SU-DHL-6 (cell line): Measurements from ENCODE around the gene AQP9.

Source experiments
- H2AFZ ChIP-seq: fragments of 200-600 bp; sonication (generic); 2 replicates; pipeline ENCODE4 v1.6.1; 2014; ENCODE audit warnings: low read depth, mild to moderate bottlenecking, moderate library complexity, mixed read lengths, antibody characterized with exemption, low read length; ENCODE audit not compliant: severe bottlenecking
- H3F3A ChIP-seq: fragments of 200-600 bp; shearing (Covaris generic); 2 replicates; pipeline ENCODE4 v1.6.0; 2016; ENCODE audit warnings: antibody characterized with exemption, mild to moderate bottlenecking; ENCODE audit not compliant: insufficient read depth
- H3K27ac ChIP-seq: fragments of 200-600 bp; sonication (generic); 2 replicates; pipeline ENCODE4 v1.5.1; 2016; ENCODE audit warnings: low read depth, mild to moderate bottlenecking, low read length, moderate library complexity, mixed read lengths
- H3K27me3 ChIP-seq: fragments of 200-600 bp; sonication (generic), shearing (Covaris generic); 2 replicates; pipeline ENCODE4 v1.6.0; 2014; ENCODE audit warnings: mild to moderate bottlenecking, low read length
- H3K36me3 ChIP-seq: fragments of 200-600 bp; sonication (generic); 2 replicates; pipeline ENCODE4 v1.6.1; 2014; ENCODE audit warnings: mild to moderate bottlenecking, low read length, mixed read lengths
- H3K4me2 ChIP-seq: fragments of 300-600, 200-600 bp; shearing (Covaris generic), sonication (generic); 2 replicates; pipeline ENCODE4 v1.6.0; 2014; ENCODE audit warnings: low read length, low read depth, mild to moderate bottlenecking; ENCODE audit not compliant: poor library complexity, severe bottlenecking
- H3K4me3 ChIP-seq: fragments of 200-600 bp; sonication (generic); 2 replicates; pipeline ENCODE4 v1.5.1; 2014; ENCODE audit warnings: antibody characterized with exemption, low read length, mild to moderate bottlenecking, mixed read lengths; ENCODE audit not compliant: insufficient read depth, poor library complexity, severe bottlenecking
- H3K79me2 ChIP-seq: fragments of 200-600 bp; sonication (generic); 2 replicates; pipeline ENCODE4 v1.6.1; 2014; ENCODE audit warnings: mild to moderate bottlenecking, low read length, moderate library complexity; ENCODE audit not compliant: insufficient read depth
- H3K9ac ChIP-seq: fragments of 200-600 bp; sonication (generic); 2 replicates; pipeline ENCODE4 v1.7.0; 2014; ENCODE audit warnings: mild to moderate bottlenecking, low read length
- H3K9me2 ChIP-seq: fragments of 200-600 bp; sonication (generic); replicated peaks from 2 replicates; pipeline ENCODE4 v1.6.1; 2014; ENCODE audit warnings: low read length; ENCODE audit not compliant: insufficient read depth
- H3K9me3 ChIP-seq: fragments of 200-600 bp; sonication (generic); 2 replicates; pipeline ENCODE4 v1.6.1; 2014; ENCODE audit warnings: low read length, mixed read lengths; ENCODE audit not compliant: insufficient read depth
- H4K20me1 ChIP-seq: fragments of 200-600 bp; sonication (generic); 2 replicates; pipeline ENCODE4 v1.6.1; 2014; ENCODE audit warnings: low read depth, mild to moderate bottlenecking, antibody characterized with exemption, low read length, moderate library complexity, mixed read lengths
- EZH2phosphoT487 ChIP-seq: fragments of 200-600 bp; sonication (generic), shearing (Covaris generic); conservative IDR thresholded peaks from 2 replicates; pipeline ENCODE4 v1.6.1; 2018; ENCODE audit warnings: mild to moderate bottlenecking, antibody characterized with exemption, low read length, moderate library complexity, mixed read lengths
- TF ChIP-seq, protein P1 (sequence below): fragments of 200-600 bp; sonication (generic); IDR thresholded peaks from one replicate; pipeline ENCODE4 v1.5.1; 2017; ENCODE audit warnings: antibody characterized with exemption, mild to moderate bottlenecking, low read length, moderate library complexity; ENCODE audit not compliant: insufficient read depth, poor library complexity, severe bottlenecking

The AQP9 gene

DNA sequence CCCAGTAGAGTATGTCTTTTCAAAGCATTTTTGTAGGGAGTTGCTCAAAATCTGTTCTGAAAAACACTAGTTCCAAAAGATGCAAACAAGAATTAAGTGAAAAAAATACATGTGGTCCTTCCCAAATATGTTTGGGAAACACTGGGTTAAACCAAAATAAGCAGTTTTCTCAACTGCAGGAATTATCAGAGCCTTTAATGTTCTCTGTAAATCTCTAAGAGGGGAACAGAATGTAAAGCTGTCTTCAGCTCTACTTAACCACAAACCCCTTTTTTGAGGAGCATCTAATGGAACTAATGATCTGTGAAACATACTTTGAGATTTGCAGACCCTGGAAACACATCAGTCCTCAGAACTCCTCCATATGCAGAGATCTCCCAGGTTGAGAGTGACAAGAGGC, 9.9 kb downstream of the AQP9 start:
- no peak overlapping the region for H2AFZ ChIP-seq
- H3K9me2 ChIP-seq = no peaks in the 10 kb centered on the region
- H3F3A ChIP-seq = no peaks in the 10 kb centered on the region
- H3K4me3 ChIP-seq = no peak overlapping the region
- peaks cover under 1% of the 10 kb centered on the region; the same call in 1 of the 2 replicates for H3K27me3 ChIP-seq
- H3K9ac ChIP-seq = no peak overlapping the region
- TF ChIP-seq, protein P1, sequence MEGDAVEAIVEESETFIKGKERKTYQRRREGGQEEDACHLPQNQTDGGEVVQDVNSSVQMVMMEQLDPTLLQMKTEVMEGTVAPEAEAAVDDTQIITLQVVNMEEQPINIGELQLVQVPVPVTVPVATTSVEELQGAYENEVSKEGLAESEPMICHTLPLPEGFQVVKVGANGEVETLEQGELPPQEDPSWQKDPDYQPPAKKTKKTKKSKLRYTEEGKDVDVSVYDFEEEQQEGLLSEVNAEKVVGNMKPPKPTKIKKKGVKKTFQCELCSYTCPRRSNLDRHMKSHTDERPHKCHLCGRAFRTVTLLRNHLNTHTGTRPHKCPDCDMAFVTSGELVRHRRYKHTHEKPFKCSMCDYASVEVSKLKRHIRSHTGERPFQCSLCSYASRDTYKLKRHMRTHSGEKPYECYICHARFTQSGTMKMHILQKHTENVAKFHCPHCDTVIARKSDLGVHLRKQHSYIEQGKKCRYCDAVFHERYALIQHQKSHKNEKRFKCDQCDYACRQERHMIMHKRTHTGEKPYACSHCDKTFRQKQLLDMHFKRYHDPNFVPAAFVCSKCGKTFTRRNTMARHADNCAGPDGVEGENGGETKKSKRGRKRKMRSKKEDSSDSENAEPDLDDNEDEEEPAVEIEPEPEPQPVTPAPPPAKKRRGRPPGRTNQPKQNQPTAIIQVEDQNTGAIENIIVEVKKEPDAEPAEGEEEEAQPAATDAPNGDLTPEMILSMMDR = no peak
- no peak for TF ChIP-seq EZH2phosphoT487
- no peaks in the 10 kb centered on the region for H3K9me3 ChIP-seq
- no peaks in the 10 kb centered on the region for H3K79me2 ChIP-seq
- no peaks in the 10 kb centered on the region for H3K36me3 ChIP-seq
- H3K4me2 ChIP-seq = no peak overlapping the region
- no peak overlapping the region for H3K27ac ChIP-seq
- H4K20me1 ChIP-seq = no peaks in the 10 kb centered on the region

DNA sequence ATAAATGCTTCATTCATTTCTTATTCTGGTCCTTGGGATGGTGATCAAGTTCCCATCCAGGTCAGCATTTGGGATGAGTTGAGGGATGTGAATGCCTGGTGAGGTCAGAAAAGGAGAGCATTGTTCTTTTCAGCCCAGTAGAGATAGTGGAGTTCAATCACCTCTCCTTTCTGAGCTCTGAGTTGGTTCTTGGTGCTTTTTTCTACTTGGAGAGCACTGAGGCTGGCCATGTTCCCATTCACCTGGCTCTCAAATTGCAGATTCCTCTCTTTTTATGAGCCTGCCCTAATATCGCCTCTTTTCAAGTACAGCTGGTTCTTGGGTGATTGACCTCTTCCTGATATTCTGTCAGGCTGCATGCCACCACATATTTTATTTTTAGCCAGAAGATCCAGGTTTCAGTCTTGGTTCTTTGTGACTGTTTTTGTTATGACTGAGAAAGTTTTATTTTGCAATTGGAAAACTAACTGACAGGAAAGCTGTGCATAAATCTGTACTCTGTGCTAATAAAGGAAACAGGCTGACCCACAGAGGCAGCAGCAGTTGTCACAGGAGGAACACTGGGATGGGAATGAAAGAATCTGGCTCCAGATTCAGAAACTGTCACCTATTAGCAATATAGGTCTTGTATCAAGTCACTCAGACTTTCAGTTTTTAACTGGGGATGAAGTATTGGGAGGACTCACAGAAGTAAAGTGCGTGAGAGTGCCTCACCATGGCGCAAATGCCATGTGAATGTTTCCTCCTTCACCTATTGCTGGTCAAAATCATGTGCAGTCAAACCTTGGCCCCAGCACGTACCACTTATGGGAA, 10.7 kb downstream of the AQP9 start:
- H3K4me2 ChIP-seq = no peak overlapping the region

DNA sequence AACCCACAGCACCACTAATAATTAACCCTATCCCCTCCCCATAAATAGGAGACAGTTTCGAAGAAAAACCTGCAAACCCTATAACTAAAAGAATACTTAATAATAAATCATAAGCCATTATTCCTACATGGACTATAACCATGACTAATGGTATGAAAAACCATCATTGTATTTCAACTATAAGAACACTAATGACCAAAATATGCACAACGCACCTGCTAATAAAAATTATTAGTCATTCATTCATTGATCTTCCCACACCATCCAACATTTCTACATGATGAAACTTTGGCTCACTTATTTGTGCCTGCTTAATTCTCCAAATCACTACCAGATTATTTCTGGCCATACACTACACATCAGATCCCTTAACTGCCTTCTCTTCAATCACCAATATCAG, 16.6 kb downstream of the AQP9 start:
- no peak for TF ChIP-seq EZH2phosphoT487
- H3K27ac ChIP-seq = no peak overlapping the region
- H2AFZ ChIP-seq = no peak overlapping the region

More for the DNA sequence above, 10.7 kb downstream of the AQP9 start:
- Histone ChIP-seq H4K20me1 (no peaks in the 10 kb centered on the region), H3K9ac (no peak overlapping the region), H3K4me3 (no peak overlapping the region), H3K9me3 (no peaks in the 10 kb centered on the region), H3K9me2 (no peaks in the 10 kb centered on the region), H3F3A (no peaks in the 10 kb centered on the region), H3K27ac (no peak overlapping the region), H3K27me3 (no peaks in the 10 kb centered on the region), H3K36me3 (no peaks in the 10 kb centered on the region), H3K79me2 (no peaks in the 10 kb centered on the region), H2AFZ (no peak overlapping the region)
- no peak for TF ChIP-seq EZH2phosphoT487

DNA sequence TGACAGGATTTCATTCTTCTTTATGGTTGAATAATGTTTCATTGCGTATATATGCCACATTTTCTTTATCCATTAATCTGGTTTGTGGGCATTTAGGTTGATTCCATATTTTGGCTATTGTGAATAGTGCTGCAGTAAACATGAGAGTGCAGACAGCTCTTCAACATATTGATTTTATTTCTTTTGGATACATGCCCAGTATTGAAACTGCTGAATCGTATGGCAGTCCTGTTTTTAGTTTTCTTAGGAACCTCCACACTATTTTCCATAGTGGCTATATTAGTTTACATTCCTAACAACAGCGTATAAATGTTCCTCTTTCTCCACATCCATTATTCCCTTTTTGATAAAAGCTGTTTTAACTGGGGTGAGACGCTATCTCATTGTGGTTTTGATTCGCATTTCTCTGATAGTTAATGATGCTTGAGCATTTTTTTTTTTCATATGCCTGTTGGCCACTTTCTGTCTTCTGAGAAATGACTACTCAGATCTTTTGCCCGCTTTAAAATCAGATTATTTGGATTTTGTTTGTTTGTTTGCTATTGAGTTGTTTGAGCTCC, 21.7 kb downstream of the AQP9 start:
- H3F3A ChIP-seq = no peaks in the 10 kb centered on the region
- no peaks in the 10 kb centered on the region for H3K27me3 ChIP-seq
- no peak overlapping the region for H3K4me3 ChIP-seq
- no peaks in the 10 kb centered on the region for H4K20me1 ChIP-seq
- no peak for TF ChIP-seq EZH2phosphoT487
- TF ChIP-seq, protein P1 = no peak
- no peaks in the 10 kb centered on the region for H3K79me2 ChIP-seq
- no peaks in the 10 kb centered on the region for H3K9me3 ChIP-seq
- H3K36me3 ChIP-seq = no peaks in the 10 kb centered on the region
- no peaks in the 10 kb centered on the region for H3K9me2 ChIP-seq
- no peak overlapping the region for H3K9ac ChIP-seq
- H3K4me2 ChIP-seq = no peak overlapping the region
- H3K27ac ChIP-seq = no peak overlapping the region
- H2AFZ ChIP-seq = no peak overlapping the region

More for the DNA sequence above, 16.6 kb downstream of the AQP9 start:
- no peaks in the 10 kb centered on the region for H3F3A ChIP-seq
- H3K36me3 ChIP-seq = no peaks in the 10 kb centered on the region
- H3K27me3 ChIP-seq = no peaks in the 10 kb centered on the region
- H3K4me3 ChIP-seq = no peak overlapping the region
- H3K4me2 ChIP-seq = no peak overlapping the region
- no peaks in the 10 kb centered on the region for H4K20me1 ChIP-seq
- no peaks in the 10 kb centered on the region for H3K9me3 ChIP-seq
- H3K9ac ChIP-seq = no peak overlapping the region
- no peaks in the 10 kb centered on the region for H3K79me2 ChIP-seq
- no peaks in the 10 kb centered on the region for H3K9me2 ChIP-seq
